Endometrium (tissue), 2 donors: ENCODE results near the gene EPHA6.
A peak's percentile ranks its signal among the peaks of the same experiment; 100 is the strongest.

ENCODE experiments used
- FAIRE-seq: peaks from 2 replicates; lab custom pipeline; 2012; peaks lifted over from hg19 to GRCh38; lab: Jason Lieb, UNC
- donor health status: control.
- donor health status: control.

The EPHA6 gene

GRCh38 chr3:96813820-96814650 lies at the start of gene EPHA6:
EPHA6 (plus strand) TSS chr3:96814594.
- FAIRE-seq: no peak

GRCh38 chr3:96776818-96777217 lies 37.6 kb upstream of the EPHA6 start:
- FAIRE-seq: no peak

- FAIRE-seq: no peak
These were observed 34.6 kb upstream of the EPHA6 start for GRCh38 chr3:96779810-96780209.

GRCh38 chr3:96796101-96796500 lies 18.3 kb upstream of the EPHA6 start:
- no peak for FAIRE-seq

GRCh38 chr3:96803870-96804269 lies 10.5 kb upstream of the EPHA6 start:
- no peak for FAIRE-seq

- FAIRE-seq: no peak
These were observed 8.1 kb upstream of the EPHA6 start for GRCh38 chr3:96806341-96806740.

GRCh38 chr3:96813134-96813819 lies 1.1 kb upstream of the EPHA6 start:
- no peak for FAIRE-seq

GRCh38 chr3:96814651-96815567 lies 515 bp downstream of the EPHA6 start:
- FAIRE-seq: no peak

- FAIRE-seq: no peak
These were observed 16.8 kb downstream of the EPHA6 start for GRCh38 chr3:96831175-96831574.

- FAIRE-seq: no peak
These were observed 18.9 kb downstream of the EPHA6 start for GRCh38 chr3:96833301-96833700.

- FAIRE-seq: no peak
These were observed 21.9 kb downstream of the EPHA6 start for GRCh38 chr3:96836153-96836915.

- FAIRE-seq: no peak
These were observed 29.3 kb downstream of the EPHA6 start for GRCh38 chr3:96843505-96844203.

- FAIRE-seq: no peak
These were observed 29.8 kb downstream of the EPHA6 start for GRCh38 chr3:96844204-96844514.

GRCh38 chr3:96852849-96853248 lies 38.5 kb downstream of the EPHA6 start:
- FAIRE-seq: no peak

- no peak for FAIRE-seq
These were observed 46.5 kb downstream of the EPHA6 start for GRCh38 chr3:96860882-96861281.

GRCh38 chr3:96863129-96863740 lies 48.8 kb downstream of the EPHA6 start:
- FAIRE-seq: peak; percentile 90

- no peak for FAIRE-seq
These were observed 51.2 kb downstream of the EPHA6 start for GRCh38 chr3:96865605-96866004.

GRCh38 chr3:96869316-96869715 lies 54.9 kb downstream of the EPHA6 start:
- no peak for FAIRE-seq

GRCh38 chr3:96877510-96877909 lies 63.1 kb downstream of the EPHA6 start:
- FAIRE-seq: no peak

- no peak for FAIRE-seq
These were observed 85.6 kb downstream of the EPHA6 start for GRCh38 chr3:96900031-96900430.

- FAIRE-seq: no peak
These were observed 86.2 kb downstream of the EPHA6 start for GRCh38 chr3:96900566-96900965.
